HG02885 (cell line): Measurements from ENCODE around the gene SAG.

Experiments used
- ATAC-seq: cut with Tn5 transposase; IDR thresholded peaks from one replicate; pipeline ENCODE4 v1.9.1; 2021; ENCODE audit warnings: mild to moderate bottlenecking; ENCODE audit not compliant: unreplicated experiment, poor library complexity

Gene SAG

DNA sequence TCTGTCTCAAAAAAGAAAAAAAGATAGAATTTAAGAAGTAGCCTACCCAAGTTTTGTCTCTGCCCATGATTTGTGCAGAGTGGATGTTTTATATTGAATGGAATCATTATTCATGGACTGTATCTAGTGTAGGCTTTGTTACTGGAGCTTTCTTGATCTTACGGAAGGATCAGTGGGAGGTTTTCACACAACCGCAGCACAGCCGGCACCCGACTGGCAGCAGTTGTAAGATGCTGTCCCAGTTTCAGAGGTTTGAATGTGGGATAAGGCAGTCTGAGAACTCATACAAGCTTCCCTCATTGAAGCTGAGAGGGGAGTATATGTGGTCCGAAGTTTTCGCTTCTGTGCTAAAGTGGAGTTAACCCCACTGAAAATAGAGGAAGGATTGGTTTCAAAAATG is 19.7 kb upstream of the SAG start:
- ATAC-seq, result no peak

- no peak for ATAC-seq
These were observed 19.0 kb upstream of the SAG start for GRCh38 chr2:233288663-233289062.

GRCh38 chr2:233289648-233290047 is 18.0 kb upstream of the SAG start:
- no peak for ATAC-seq

GRCh38 chr2:233290051-233290845 is 17.4 kb upstream of the SAG start:
- ATAC-seq, result no peak

DNA sequence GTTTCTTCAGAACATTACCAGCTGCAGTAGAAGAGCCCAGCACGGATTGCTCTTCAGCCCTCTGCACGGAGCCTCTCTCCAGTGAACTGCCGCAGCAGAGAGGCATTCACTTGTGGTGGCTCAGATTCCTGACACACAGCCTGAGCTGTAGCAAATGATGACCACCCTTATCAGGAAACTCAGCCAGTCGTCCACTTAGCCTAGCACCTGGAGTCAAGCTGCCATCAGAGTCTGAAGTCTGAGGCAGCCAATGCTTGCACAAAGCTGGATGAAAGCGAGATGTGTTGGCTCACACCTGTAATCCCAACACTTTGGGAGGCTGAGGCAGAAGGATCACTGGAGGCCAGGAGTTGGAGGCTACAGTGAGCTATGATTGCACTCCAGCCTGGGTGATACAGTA is 11.7 kb upstream of the SAG start:
- ATAC-seq, result no peak

DNA sequence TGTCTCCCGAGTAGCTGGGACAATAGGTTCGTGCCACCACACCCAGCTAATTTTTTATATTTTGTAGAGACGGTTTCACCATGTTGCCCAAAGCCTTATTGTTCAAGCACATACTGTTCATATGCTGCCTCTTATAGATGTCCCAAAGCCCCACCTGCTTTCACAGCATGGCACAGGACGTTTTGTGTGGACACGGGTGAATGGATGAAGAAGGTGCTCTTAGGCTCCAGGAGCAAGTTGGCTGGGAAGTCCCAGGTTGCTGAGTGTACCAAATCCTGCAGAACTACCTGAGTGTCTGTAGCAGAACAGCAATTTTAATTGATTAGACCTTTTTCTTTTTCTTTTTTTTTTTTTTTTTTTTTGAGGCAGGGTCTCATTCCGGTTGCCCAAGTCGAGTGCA is 10.5 kb upstream of the SAG start:
- ATAC-seq, result no peak

DNA sequence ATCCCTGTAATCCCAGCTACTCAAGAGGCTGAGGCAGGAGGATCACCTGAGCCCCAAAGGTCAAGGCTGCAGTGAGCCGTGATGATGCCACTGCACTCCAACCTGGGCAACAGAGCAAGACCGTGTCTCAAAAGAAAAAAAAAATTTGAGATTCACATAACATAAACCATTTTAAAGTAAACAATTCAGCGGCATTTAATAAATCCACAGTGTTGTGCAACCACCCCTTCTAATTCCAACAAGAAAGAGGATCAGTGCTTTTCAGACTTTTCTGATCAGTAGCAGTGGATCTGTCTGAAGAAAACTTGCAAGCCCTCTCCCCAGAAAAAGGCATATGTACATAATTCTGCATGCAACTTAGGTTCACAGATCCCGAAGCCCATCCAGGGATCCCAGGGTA is 7.2 kb upstream of the SAG start:
- no peak for ATAC-seq

- no peak for ATAC-seq
These were observed 6.4 kb upstream of the SAG start for GRCh38 chr2:233301248-233301647.

DNA sequence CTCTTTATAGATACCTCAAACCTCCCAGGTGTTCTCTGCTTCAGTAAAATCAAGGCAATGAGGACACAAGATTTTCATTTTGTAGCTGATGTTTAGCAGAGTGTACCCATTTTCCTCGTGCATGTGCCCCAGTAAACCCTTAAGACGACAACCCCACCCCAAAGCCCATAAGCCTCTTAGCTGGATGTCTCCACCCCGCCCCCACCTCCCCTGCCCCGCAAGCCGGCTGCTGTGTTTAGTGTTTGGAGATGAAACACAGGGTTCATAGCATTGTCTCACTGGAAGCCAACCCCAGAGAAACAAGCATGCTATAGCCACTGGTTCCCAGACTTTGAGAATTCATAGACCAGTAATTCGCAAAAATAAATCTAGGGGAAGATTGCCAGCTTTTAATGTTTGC is 5.8 kb upstream of the SAG start:
- no peak for ATAC-seq

DNA sequence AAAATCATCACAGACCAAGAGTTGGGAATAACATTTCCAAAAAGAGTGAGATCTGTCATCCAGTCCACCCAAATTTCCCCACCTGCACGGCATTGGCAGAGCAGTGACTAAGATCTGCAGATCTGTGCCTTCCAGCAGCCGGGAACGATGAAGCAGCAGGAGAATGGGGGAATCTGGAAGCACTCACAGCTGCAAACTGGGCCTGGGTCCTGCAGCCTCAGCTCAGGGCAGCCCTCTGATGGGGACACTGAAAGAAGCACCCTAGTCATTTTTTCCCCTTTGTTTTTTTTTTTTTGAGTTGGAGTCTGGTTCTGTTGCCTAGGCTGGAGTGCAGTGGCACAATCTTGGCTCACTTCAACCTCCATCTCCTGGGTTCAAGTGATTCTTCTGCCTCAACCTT is 4.4 kb upstream of the SAG start:
- no peak for ATAC-seq

DNA sequence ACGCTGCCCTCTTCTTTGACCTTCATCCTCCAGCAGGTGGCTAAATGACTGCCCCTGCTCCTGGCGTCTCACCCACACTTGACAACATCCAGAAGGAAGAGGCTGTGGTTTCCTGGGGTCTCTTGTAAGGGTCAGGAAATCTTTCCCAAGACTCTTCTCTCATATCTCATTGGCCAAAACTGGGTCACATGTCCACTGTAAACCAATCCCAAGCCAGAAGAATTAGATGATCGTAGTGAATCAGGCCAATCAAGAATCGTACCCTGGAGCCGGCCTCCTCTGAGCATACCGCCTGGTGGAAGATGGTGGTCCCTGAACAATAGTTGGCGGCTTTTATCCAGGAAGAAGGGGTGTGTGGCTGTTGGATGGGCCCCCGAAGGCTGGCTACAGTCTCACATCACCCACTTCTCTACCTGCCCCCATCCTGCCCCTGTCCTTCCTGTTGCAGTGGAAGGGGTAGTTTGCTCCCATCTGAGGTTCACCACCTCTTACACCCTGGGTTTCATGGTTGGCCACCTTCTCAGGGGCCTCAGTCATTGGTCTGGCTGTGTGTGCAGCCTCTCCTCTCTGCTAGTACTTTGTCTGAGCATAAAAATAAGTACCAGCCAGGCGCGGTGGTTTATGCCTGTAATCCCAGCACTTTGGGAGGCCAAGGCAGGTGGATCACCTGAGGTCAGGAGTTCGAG is 3.8 kb downstream of the SAG start:
- ATAC-seq, result no peak

DNA sequence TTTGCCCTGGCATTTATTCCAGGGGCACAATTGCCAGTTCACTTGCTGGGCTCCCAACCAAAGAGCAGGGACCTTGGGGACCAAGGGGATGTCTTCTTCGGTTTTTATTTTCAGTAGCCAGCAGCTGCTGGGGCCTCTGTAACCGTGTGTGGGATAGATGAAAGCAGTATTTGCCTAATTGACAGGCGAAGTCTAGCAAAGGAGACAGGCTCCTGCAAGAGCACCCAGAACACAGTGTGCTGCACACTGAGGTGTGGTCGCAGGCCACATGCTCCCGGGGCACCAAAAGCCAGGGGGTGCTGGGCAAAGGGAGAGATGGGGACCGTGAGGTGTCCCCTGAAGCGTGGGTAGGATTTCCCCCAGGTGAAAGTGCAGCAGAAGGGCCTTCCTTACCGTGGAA is 5.3 kb downstream of the SAG start:
- no peak for ATAC-seq

DNA sequence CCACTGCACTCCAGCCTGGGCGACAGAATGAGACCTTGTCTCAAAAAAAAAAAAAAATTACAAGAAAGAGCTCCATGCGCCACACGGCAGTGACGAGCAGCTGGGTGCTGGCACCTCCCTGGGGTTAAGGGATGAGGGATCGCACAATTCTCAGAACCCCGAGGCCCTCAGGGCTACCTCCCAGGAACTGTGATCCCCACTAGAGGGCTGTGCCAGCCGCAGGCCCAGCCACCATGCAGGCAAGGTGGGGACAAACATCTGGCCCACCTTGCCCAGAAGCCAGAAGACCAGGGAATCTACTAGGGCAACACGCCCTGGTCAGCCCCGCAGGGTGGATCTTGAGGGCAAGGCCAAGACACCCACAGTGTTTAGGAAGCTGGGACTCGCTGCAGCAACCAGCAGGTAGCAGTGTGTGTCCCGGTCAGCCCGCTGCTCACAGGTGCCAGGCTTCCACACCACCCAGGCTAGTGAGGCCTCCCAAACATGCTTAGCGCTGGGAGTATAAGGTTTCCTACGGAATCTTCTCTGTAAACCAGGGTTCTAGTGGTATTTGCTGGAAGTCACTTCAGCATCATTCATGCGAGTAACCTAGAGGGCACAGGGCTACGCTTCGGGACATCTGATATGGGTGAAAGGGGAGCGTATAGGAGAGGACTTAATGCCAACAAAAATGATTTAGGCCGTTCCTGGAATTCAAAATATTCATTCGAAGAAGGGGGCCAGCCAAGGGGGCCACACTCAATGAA is 6.7 kb downstream of the SAG start:
- ATAC-seq, result no peak

GRCh38 chr2:233317196-233317943 is 9.8 kb downstream of the SAG start:
- no peak for ATAC-seq

- ATAC-seq, result no peak
These were observed 11.6 kb downstream of the SAG start for GRCh38 chr2:233319256-233319655.

DNA sequence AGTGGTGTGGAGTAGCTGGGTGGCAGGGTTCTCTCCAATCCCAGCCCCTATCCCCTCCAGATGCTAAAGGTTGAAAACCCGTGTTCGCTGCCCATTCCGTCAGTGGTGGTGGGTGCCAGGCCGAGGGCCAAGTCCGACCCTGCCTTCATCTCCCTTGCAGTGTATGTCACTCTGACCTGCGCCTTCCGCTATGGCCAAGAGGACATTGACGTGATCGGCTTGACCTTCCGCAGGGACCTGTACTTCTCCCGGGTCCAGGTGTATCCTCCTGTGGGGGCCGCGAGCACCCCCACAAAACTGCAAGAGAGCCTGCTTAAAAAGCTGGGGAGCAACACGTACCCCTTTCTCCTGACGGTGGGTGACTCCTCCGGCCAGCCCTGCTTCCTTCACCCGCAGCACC is 12.9 kb downstream of the SAG start:
- ATAC-seq, result no peak

DNA sequence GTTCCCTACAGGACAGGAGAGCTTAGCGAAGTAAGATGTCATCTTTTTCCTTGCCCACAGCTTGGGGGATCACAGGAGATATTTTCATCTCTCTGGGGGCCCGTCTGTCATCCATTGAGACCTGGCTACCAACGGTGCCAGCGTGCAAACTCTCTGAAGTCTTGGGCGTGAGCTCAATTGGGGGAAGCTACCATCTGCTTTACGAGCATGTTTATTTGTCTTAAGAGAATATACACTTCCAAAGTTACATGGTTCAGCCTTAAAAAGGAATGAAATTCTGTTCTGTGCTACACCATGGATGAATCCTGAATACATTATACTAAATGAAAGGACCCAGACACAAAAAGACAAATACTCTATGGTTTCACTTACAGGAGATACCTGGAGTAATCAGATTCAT is 13.6 kb downstream of the SAG start:
- ATAC-seq, result no peak

- ATAC-seq, result no peak
These were observed 16.2 kb downstream of the SAG start for GRCh38 chr2:233323851-233324250.

- no peak for ATAC-seq
These were observed 17.6 kb downstream of the SAG start for GRCh38 chr2:233325256-233325655.

DNA sequence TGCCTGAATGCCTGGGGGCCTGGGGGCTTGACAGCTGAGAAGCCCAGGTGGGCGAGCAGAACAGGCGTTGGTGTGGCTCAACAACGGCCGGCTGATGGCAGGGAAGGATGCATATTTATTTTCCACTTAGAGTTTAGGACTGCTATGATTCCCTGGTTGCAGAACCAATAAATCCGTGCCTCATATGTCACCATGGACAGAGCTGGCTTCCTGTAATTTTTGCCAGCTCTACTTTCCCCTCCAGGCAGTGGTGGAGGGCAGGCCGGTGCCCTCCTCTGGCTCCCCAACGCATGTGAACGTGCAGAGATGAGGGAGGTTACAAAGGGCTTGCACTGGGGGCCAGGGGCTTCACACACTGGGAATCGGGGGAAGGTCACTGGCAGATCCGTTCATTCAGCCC is 18.2 kb downstream of the SAG start:
- no peak for ATAC-seq

DNA sequence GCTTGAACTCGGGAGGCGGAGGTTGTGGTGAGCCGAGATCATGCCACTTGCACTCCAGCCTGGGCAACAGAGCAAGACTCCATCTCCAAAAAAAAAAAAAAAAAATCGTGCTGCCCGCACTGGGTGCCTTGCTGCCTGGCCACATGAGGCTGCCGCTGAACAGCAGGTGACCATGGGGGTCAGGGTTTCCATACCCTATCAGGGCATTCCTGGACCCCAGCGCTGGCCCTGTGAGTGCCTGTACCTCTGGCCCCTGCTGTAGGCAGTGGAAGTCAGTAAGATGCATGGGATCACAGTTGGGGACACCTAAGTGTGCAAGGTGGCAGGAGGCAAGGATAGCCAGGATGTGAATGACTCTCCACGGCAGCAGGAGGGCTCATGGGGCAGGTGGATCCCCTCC is 18.9 kb downstream of the SAG start:
- no peak for ATAC-seq
